ENCODE measurements around the gene TRERF1. TPM values are rescaled to one million over a fixed set of nuclear protein-coding genes. Genes with fewer than 3 reads are reported as not detected.

TRERF1 gene
- total RNA-seq, 1 donor from 2014 or later = 3.7 TPM

GRCh38 chr6:42440778-42441696 lies 10.7 kb downstream of the TRERF1 start:
- H3K27me3 ChIP-seq (ENCODE audit: control insufficient read depth in 3 of 3, insufficient read depth in 3 of 3, low read length in 3 of 3) = no peaks in the 10 kb centered on the region
- no peaks in the 10 kb centered on the region for H3K9me3 ChIP-seq (ENCODE audit: control insufficient read depth in 3 of 3, low read length in 3 of 3)
- H3K27ac ChIP-seq (ENCODE audit: low read depth, low read length) = peak overlapping the region; percentile 36
- no peaks in the 10 kb centered on the region for H3K36me3 ChIP-seq (ENCODE audit: control insufficient read depth in 3 of 3, insufficient read depth in 3 of 3, low read length in 3 of 3)
- peaks cover 0 to 10% (median 0%) of the 10 kb centered on the region in 3 donors for H3K4me1 ChIP-seq (ENCODE audit: control insufficient read depth in 3 of 3, insufficient read depth in 3 of 3, low read length in 3 of 3)
- H3K4me3 ChIP-seq (ENCODE audit: low read length in 3 of 3) = no peak overlapping the region
- no peak overlapping the region for H3K9ac ChIP-seq (ENCODE audit: low read depth in 1 of 3, low read length in 3 of 3)

GRCh38 chr6:42440027-42440426 lies 11.7 kb downstream of the TRERF1 start:
- no peak overlapping the region for H3K27ac ChIP-seq (ENCODE audit: low read depth, low read length)
- H3K27me3 ChIP-seq (ENCODE audit: control insufficient read depth in 3 of 3, insufficient read depth in 3 of 3, low read length in 3 of 3) = no peaks in the 10 kb centered on the region
- no peak overlapping the region for H3K9ac ChIP-seq (ENCODE audit: low read depth in 1 of 3, low read length in 3 of 3)
- H3K4me3 ChIP-seq (ENCODE audit: low read length in 3 of 3) = no peak overlapping the region
- no peaks in the 10 kb centered on the region for H3K9me3 ChIP-seq (ENCODE audit: control insufficient read depth in 3 of 3, low read length in 3 of 3)
- H3K4me1 ChIP-seq (ENCODE audit: control insufficient read depth in 3 of 3, insufficient read depth in 3 of 3, low read length in 3 of 3) = peaks cover 0 to 10% (median 0%) of the 10 kb centered on the region in 3 donors
- H3K36me3 ChIP-seq (ENCODE audit: control insufficient read depth in 3 of 3, insufficient read depth in 3 of 3, low read length in 3 of 3) = no peaks in the 10 kb centered on the region

- H3K36me3 ChIP-seq (ENCODE audit: control insufficient read depth in 3 of 3, insufficient read depth in 3 of 3, low read length in 3 of 3) = no peaks in the 10 kb centered on the region
- H3K27me3 ChIP-seq (ENCODE audit: control insufficient read depth in 3 of 3, insufficient read depth in 3 of 3, low read length in 3 of 3) = no peaks in the 10 kb centered on the region
- no peak overlapping the region for H3K27ac ChIP-seq (ENCODE audit: low read depth, low read length)
- no peaks in the 10 kb centered on the region for H3K9me3 ChIP-seq (ENCODE audit: control insufficient read depth in 3 of 3, low read length in 3 of 3)
- no peak overlapping the region for H3K9ac ChIP-seq (ENCODE audit: low read depth in 1 of 3, low read length in 3 of 3)
- H3K4me3 ChIP-seq (ENCODE audit: low read length in 3 of 3) = no peak overlapping the region
- H3K4me1 ChIP-seq (ENCODE audit: control insufficient read depth in 3 of 3, insufficient read depth in 3 of 3, low read length in 3 of 3) = peaks cover 0 to 8% (median 0%) of the 10 kb centered on the region in 3 donors
Measured at GRCh38 chr6:42436825-42437224, 14.9 kb downstream of the TRERF1 start.

GRCh38 chr6:42434237-42434636 lies 17.5 kb downstream of the TRERF1 start:
- H3K4me3 ChIP-seq (ENCODE audit: low read length in 3 of 3) = no peak overlapping the region
- no peak overlapping the region for H3K9ac ChIP-seq (ENCODE audit: low read depth in 1 of 3, low read length in 3 of 3)
- no peaks in the 10 kb centered on the region for H3K9me3 ChIP-seq (ENCODE audit: control insufficient read depth in 3 of 3, low read length in 3 of 3)
- peaks cover 0 to 1% (median under 1%) of the 10 kb centered on the region in 3 donors for H3K4me1 ChIP-seq (ENCODE audit: control insufficient read depth in 3 of 3, insufficient read depth in 3 of 3, low read length in 3 of 3)
- H3K36me3 ChIP-seq (ENCODE audit: control insufficient read depth in 3 of 3, insufficient read depth in 3 of 3, low read length in 3 of 3) = no peaks in the 10 kb centered on the region
- H3K27me3 ChIP-seq (ENCODE audit: control insufficient read depth in 3 of 3, insufficient read depth in 3 of 3, low read length in 3 of 3) = no peaks in the 10 kb centered on the region
- no peak overlapping the region for H3K27ac ChIP-seq (ENCODE audit: low read depth, low read length)

GRCh38 chr6:42433409-42433808 lies 18.3 kb downstream of the TRERF1 start:
- Histone ChIP-seq H3K27me3 (ENCODE audit: control insufficient read depth in 3 of 3, insufficient read depth in 3 of 3, low read length in 3 of 3) (no peaks in the 10 kb centered on the region), H3K27ac (ENCODE audit: low read depth, low read length) (no peak overlapping the region), H3K36me3 (ENCODE audit: control insufficient read depth in 3 of 3, insufficient read depth in 3 of 3, low read length in 3 of 3) (no peaks in the 10 kb centered on the region), H3K4me3 (ENCODE audit: low read length in 3 of 3) (no peak overlapping the region), H3K4me1 (ENCODE audit: control insufficient read depth in 3 of 3, insufficient read depth in 3 of 3, low read length in 3 of 3) (peaks cover 7 to 8% (median 8%) of the 10 kb centered on the region in 3 donors), H3K9me3 (ENCODE audit: control insufficient read depth in 3 of 3, low read length in 3 of 3) (no peaks in the 10 kb centered on the region), H3K9ac (ENCODE audit: low read depth in 1 of 3, low read length in 3 of 3) (no peak overlapping the region)

GRCh38 chr6:42431877-42432276 lies 19.8 kb downstream of the TRERF1 start:
- Histone ChIP-seq H3K27ac (ENCODE audit: low read depth, low read length) (no peak overlapping the region), H3K9me3 (ENCODE audit: control insufficient read depth in 3 of 3, low read length in 3 of 3) (no peaks in the 10 kb centered on the region), H3K4me3 (ENCODE audit: low read length in 3 of 3) (no peak overlapping the region), H3K9ac (ENCODE audit: low read depth in 1 of 3, low read length in 3 of 3) (no peak overlapping the region), H3K27me3 (ENCODE audit: control insufficient read depth in 3 of 3, insufficient read depth in 3 of 3, low read length in 3 of 3) (no peaks in the 10 kb centered on the region), H3K4me1 (ENCODE audit: control insufficient read depth in 3 of 3, insufficient read depth in 3 of 3, low read length in 3 of 3) (peaks cover 10 to 15% (median 11%) of the 10 kb centered on the region in 3 donors), H3K36me3 (ENCODE audit: control insufficient read depth in 3 of 3, insufficient read depth in 3 of 3, low read length in 3 of 3) (no peaks in the 10 kb centered on the region)

- peaks cover 10 to 15% (median 11%) of the 10 kb centered on the region in 3 donors for H3K4me1 ChIP-seq (ENCODE audit: control insufficient read depth in 3 of 3, insufficient read depth in 3 of 3, low read length in 3 of 3)
- H3K36me3 ChIP-seq (ENCODE audit: control insufficient read depth in 3 of 3, insufficient read depth in 3 of 3, low read length in 3 of 3) = no peaks in the 10 kb centered on the region
- no peak overlapping the region for H3K27ac ChIP-seq (ENCODE audit: low read depth, low read length)
- H3K9me3 ChIP-seq (ENCODE audit: control insufficient read depth in 3 of 3, low read length in 3 of 3) = no peaks in the 10 kb centered on the region
- H3K4me3 ChIP-seq (ENCODE audit: low read length in 3 of 3) = no peak overlapping the region
- no peak overlapping the region for H3K9ac ChIP-seq (ENCODE audit: low read depth in 1 of 3, low read length in 3 of 3)
- H3K27me3 ChIP-seq (ENCODE audit: control insufficient read depth in 3 of 3, insufficient read depth in 3 of 3, low read length in 3 of 3) = no peaks in the 10 kb centered on the region
Measured at GRCh38 chr6:42431356-42431755, 20.4 kb downstream of the TRERF1 start.

GRCh38 chr6:42429836-42430235 lies 21.9 kb downstream of the TRERF1 start:
- Histone ChIP-seq H3K27me3 (ENCODE audit: control insufficient read depth in 3 of 3, insufficient read depth in 3 of 3, low read length in 3 of 3) (no peaks in the 10 kb centered on the region), H3K27ac (ENCODE audit: low read depth, low read length) (no peak overlapping the region), H3K4me3 (ENCODE audit: low read length in 3 of 3) (no peak overlapping the region), H3K9me3 (ENCODE audit: control insufficient read depth in 3 of 3, low read length in 3 of 3) (no peaks in the 10 kb centered on the region), H3K9ac (ENCODE audit: low read depth in 1 of 3, low read length in 3 of 3) (no peak overlapping the region), H3K36me3 (ENCODE audit: control insufficient read depth in 3 of 3, insufficient read depth in 3 of 3, low read length in 3 of 3) (no peaks in the 10 kb centered on the region), H3K4me1 (ENCODE audit: control insufficient read depth in 3 of 3, insufficient read depth in 3 of 3, low read length in 3 of 3) (peaks cover 10 to 15% (median 11%) of the 10 kb centered on the region in 3 donors)

GRCh38 chr6:42429042-42429585 lies 22.6 kb downstream of the TRERF1 start:
- Histone ChIP-seq H3K27ac (ENCODE audit: low read depth, low read length) (no peak overlapping the region), H3K4me1 (ENCODE audit: control insufficient read depth in 3 of 3, insufficient read depth in 3 of 3, low read length in 3 of 3) (peaks cover 10 to 15% (median 11%) of the 10 kb centered on the region in 3 donors), H3K4me3 (ENCODE audit: low read length in 3 of 3) (no peak overlapping the region), H3K36me3 (ENCODE audit: control insufficient read depth in 3 of 3, insufficient read depth in 3 of 3, low read length in 3 of 3) (no peaks in the 10 kb centered on the region), H3K27me3 (ENCODE audit: control insufficient read depth in 3 of 3, insufficient read depth in 3 of 3, low read length in 3 of 3) (no peaks in the 10 kb centered on the region), H3K9me3 (ENCODE audit: control insufficient read depth in 3 of 3, low read length in 3 of 3) (no peaks in the 10 kb centered on the region), H3K9ac (ENCODE audit: low read depth in 1 of 3, low read length in 3 of 3) (no peak overlapping the region)

All from skeletal muscle tissue (tissue), 4 donors.